Stimulated activated CD4-positive, alpha-beta T cell treated with anti-CD3 and anti-CD28 coated beads, Interleukin-2, amount 100 ng/mL, for 48 hours (primary cell): ENCODE data around the gene OPRL1.
A peak's percentile ranks its signal among the peaks of the same experiment; 100 is the strongest.
"Not testable (repeated sequence)": the region's sequence is repeated elsewhere in the genome, so short reads cannot be mapped to it uniquely, and the experiment has no call there.

ENCODE experiments used
- DNase-seq, 2 donors: peaks; one replicate each; pipeline ENCODE4 v3.0.0-alpha.2; 2020

The OPRL1 gene

GRCh38 chr20:64087226-64087825 lies 7.4 kb downstream of the OPRL1 start:
- not testable (repeated sequence) for DNase-seq

GRCh38 chr20:64088586-64088985 lies 8.7 kb downstream of the OPRL1 start:
- not testable (repeated sequence) for DNase-seq

GRCh38 chr20:64090165-64090564 lies 10.3 kb downstream of the OPRL1 start:
- DNase-seq, result no peak

GRCh38 chr20:64091340-64091739 lies 11.5 kb downstream of the OPRL1 start:
- DNase-seq, result no peak

- no peak for DNase-seq
These were observed 11.9 kb downstream of the OPRL1 start for GRCh38 chr20:64091770-64092169.

GRCh38 chr20:64092258-64093012 lies 12.6 kb downstream of the OPRL1 start:
- DNase-seq, result no peak

- DNase-seq, result no peak
These were observed 13.2 kb downstream of the OPRL1 start for GRCh38 chr20:64093013-64093503.

- no peak for DNase-seq
These were observed 15.6 kb downstream of the OPRL1 start for GRCh38 chr20:64095455-64095854.

GRCh38 chr20:64095927-64096326 lies 16.0 kb downstream of the OPRL1 start:
- no peak for DNase-seq

- DNase-seq, result no peak
These were observed 16.7 kb downstream of the OPRL1 start for GRCh38 chr20:64096535-64096934.

- DNase-seq, result no peak
These were observed 18.7 kb downstream of the OPRL1 start for GRCh38 chr20:64098471-64099013.

GRCh38 chr20:64099086-64099786 lies 19.4 kb downstream of the OPRL1 start:
- DNase-seq, result no peak

- no peak for DNase-seq
These were observed 20.1 kb downstream of the OPRL1 start for GRCh38 chr20:64099880-64100565.

- DNase-seq, result no peak
These were observed 20.6 kb downstream of the OPRL1 start for GRCh38 chr20:64100566-64100888.

GRCh38 chr20:64100946-64101688 lies 21.2 kb downstream of the OPRL1 start:
- DNase-seq, result no peak

- DNase-seq, result peak; percentile 65 to 79
These were observed 22.1 kb downstream of the OPRL1 start for GRCh38 chr20:64101731-64102621.

- DNase-seq, result no peak
These were observed 22.9 kb downstream of the OPRL1 start for GRCh38 chr20:64102647-64103354.

GRCh38 chr20:64103871-64104666 lies 24.2 kb downstream of the OPRL1 start:
- no peak for DNase-seq

GRCh38 chr20:64104667-64105451 lies 25.0 kb downstream of the OPRL1 start:
- DNase-seq, result no peak
